Natural killer cell treated with Interleukin-12 subunit alpha and Interleukin-12 subunit beta and Interleukin-15 and Interleukin-18, amount 100 ng/mL, for 72 hours (primary cell): ENCODE results near the gene KNSTRN. TPM values are rescaled to one million over a fixed set of nuclear protein-coding genes. Genes with fewer than 3 reads are reported as not detected.
A peak's percentile ranks its signal among the peaks of the same experiment; 100 is the strongest.

ENCODE experiments used
- ATAC-seq, 2 donors: fragments of 150-1000 bp; cut with Tn5 transposase in 1 of 2; sonication (Bioruptor Pico), chemical (Tn5 transposase) in 1 of 2; 2 replicates each; pipeline ENCODE4 v1.10.0; 2021
- DNase-seq: peaks from one replicate; pipeline ENCODE4 v3.0.0; 2022; ENCODE audit warnings: low spot score
- H3K27ac Mint-ChIP-seq, 2 donors: 1 replicate in 1 of 2; 2 replicates in 1 of 2; pipeline ENCODE4 v1.8.0; 2022; ENCODE audit warnings: mixed read lengths in 2 of 2, mild to moderate bottlenecking in 1 of 2, moderate library complexity in 1 of 2
- H3K27me3 Mint-ChIP-seq, 2 donors: 1 replicate in 1 of 2; 2 replicates in 1 of 2; pipeline ENCODE4 v1.8.0; 2022; ENCODE audit warnings: mixed read lengths in 2 of 2
- H3K36me3 Mint-ChIP-seq: one replicate; pipeline ENCODE4 v1.8.0; 2022; ENCODE audit warnings: mixed read lengths
- H3K4me1 Mint-ChIP-seq, 2 donors: 1 replicate in 1 of 2; 2 replicates in 1 of 2; pipeline ENCODE4 v1.8.0; 2022; ENCODE audit warnings: low read depth in 2 of 2, mixed read lengths in 2 of 2, mild to moderate bottlenecking in 1 of 2
- H3K4me3 Mint-ChIP-seq: one replicate; pipeline ENCODE4 v1.8.0; 2022; ENCODE audit warnings: mixed read lengths
- H3K9me3 Mint-ChIP-seq: 2 replicates; pipeline ENCODE4 v1.8.0; 2022; ENCODE audit warnings: mixed read lengths
- total RNA-seq, 2 donors: library from RNA; stranded (reverse); gene quantifications; one replicate each; pipeline ENCODE4 v1.2.3, GENCODE V29; 2022

The KNSTRN gene, protein sequence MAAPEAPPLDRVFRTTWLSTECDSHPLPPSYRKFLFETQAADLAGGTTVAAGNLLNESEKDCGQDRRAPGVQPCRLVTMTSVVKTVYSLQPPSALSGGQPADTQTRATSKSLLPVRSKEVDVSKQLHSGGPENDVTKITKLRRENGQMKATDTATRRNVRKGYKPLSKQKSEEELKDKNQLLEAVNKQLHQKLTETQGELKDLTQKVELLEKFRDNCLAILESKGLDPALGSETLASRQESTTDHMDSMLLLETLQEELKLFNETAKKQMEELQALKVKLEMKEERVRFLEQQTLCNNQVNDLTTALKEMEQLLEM
- total RNA-seq = 10 to 100 TPM; 32.4 to 75.1 TPM

GRCh38 chr15:40382580-40383456 lies at the start of gene KNSTRN:
KNSTRN (plus strand) TSS chr15:40382721; CDS start chr15:40382836, 115 bp downstream.
- ATAC-seq = peak; percentile 99
- Mint-ChIP-seq H3K4me3 (peak within 1 kb of the TSS; percentile 96), H3K4me1 (peaks cover 15 to 21% of the 10 kb centered on the region in 2 donors), H3K9me3 (no peaks in the 10 kb centered on the region), H3K27me3 (no peaks in the 10 kb centered on the region), H3K27ac (peak within 1 kb of the TSS; percentile 72 to 91), H3K36me3 (peaks cover 5% of the 10 kb centered on the region)
- DNase-seq = peak; percentile 93

DNA sequence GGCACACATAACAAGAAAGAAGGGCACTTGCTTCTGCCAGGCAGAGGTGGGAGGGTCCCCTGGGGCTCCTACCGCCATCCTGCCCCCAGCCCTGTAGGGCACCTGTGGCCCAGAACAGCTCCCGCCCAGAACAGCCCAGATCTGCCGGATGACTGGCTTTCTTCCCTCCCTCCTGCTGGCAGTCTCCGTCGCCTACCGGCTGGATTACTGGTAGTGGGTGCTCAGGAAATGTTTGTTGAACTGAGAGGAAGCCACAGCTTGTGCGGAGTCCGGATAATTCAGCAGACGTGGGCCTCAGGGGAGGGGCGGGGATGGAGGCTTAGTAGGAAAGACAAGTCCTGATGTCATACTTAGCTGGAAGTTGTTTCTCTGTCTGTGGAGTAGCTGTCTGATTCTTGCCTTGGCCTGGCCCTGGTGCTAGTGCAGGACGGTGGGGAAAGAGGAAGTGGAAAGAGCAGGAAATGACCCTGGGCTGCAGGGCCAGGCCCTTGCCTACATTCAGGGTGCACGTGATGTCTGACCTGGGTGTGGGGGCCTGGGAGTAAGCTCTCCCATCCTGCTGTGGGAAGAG lies 48.5 kb upstream of the KNSTRN start:
- DNase-seq (peak; percentile 51), ATAC-seq (peak; percentile 43 to 62)
- Mint-ChIP-seq H3K4me3 (peak overlapping the region; percentile 12), H3K9me3 (no peaks in the 10 kb centered on the region), H3K27me3 (peaks cover 0 to 2% of the 10 kb centered on the region in 2 donors), H3K36me3 (no peaks in the 10 kb centered on the region), H3K27ac (peak overlapping the region; percentile 40 to 77), H3K4me1 (peaks cover 14% of the 10 kb centered on the region in 2 donors)

DNA sequence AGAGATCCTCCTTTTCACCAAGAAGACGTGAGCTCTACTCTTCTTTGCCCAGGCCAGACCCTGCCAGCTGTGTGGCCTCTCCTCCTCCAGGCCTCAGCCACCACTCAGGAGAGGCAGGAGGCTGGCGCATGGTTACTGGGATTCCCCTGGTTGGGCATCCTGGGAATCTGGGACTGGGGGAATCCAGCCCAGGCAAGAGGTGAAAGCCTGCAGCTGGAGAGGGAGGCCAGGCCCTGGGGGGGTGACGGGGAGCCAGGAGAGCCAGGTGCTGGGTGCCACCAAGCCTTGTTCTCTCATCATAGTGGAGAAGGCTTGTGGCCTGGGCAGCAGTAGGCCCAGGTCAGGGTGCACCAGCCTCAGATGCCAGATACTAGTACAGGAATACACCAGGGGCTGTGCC lies 48.0 kb upstream of the KNSTRN start:
- Mint-ChIP-seq H3K9me3 (no peaks in the 10 kb centered on the region), H3K27ac (peak overlapping the region; percentile 40 to 77), H3K27me3 (peaks cover 0 to 2% of the 10 kb centered on the region in 2 donors), H3K4me3 (no peak overlapping the region), H3K36me3 (no peaks in the 10 kb centered on the region), H3K4me1 (peaks cover 14% of the 10 kb centered on the region in 2 donors)
- ATAC-seq (peak in 1 of 2 donors; percentile 1), DNase-seq (peak; percentile 12)

- H3K9me3 Mint-ChIP-seq = no peaks in the 10 kb centered on the region
- peaks cover 14% of the 10 kb centered on the region in 2 donors for H3K4me1 Mint-ChIP-seq
- H3K27ac Mint-ChIP-seq = no peak overlapping the region
- no peaks in the 10 kb centered on the region for H3K36me3 Mint-ChIP-seq
- DNase-seq (no peak), ATAC-seq (no peak)
- H3K27me3 Mint-ChIP-seq = peaks cover 0 to 2% of the 10 kb centered on the region in 2 donors
- H3K4me3 Mint-ChIP-seq = no peak overlapping the region
These were observed 47.4 kb upstream of the KNSTRN start for GRCh38 chr15:40334941-40335795.

GRCh38 chr15:40335938-40336743 lies 46.4 kb upstream of the KNSTRN start:
- Mint-ChIP-seq H3K27me3 (peaks cover 0 to 2% of the 10 kb centered on the region in 2 donors), H3K4me3 (no peak overlapping the region), H3K27ac (no peak overlapping the region), H3K4me1 (peaks cover 14% of the 10 kb centered on the region in 2 donors), H3K9me3 (no peaks in the 10 kb centered on the region), H3K36me3 (no peaks in the 10 kb centered on the region)
- no peak for ATAC-seq
- DNase-seq = no peak

DNA sequence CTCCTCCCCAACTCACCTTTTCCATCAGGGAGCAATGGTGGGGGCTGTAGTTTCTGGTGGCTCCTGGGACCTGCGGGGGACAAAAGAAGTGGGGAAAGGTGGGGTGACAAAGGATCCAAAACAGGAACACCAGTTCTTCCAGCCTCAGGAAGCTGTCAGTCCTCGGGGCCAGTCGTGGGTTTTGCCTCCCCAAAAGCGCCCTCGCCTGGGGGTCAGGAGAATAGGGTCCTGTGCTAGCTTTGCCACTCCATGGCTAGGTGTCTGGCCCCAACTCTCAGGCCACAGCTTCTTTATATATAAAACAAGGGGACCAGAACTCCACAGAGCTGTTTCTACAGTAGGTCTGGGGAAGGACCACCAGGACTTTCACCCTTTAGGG lies 45.8 kb upstream of the KNSTRN start:
- H3K27ac Mint-ChIP-seq = no peak overlapping the region
- DNase-seq (no peak), ATAC-seq (no peak)
- no peaks in the 10 kb centered on the region for H3K36me3 Mint-ChIP-seq
- H3K27me3 Mint-ChIP-seq = peaks cover 0 to 2% of the 10 kb centered on the region in 2 donors
- H3K4me1 Mint-ChIP-seq = peaks cover 14% of the 10 kb centered on the region in 2 donors
- H3K4me3 Mint-ChIP-seq = no peak overlapping the region
- H3K9me3 Mint-ChIP-seq = no peaks in the 10 kb centered on the region

GRCh38 chr15:40337597-40337996 lies 44.9 kb upstream of the KNSTRN start:
- Mint-ChIP-seq H3K4me1 (peaks cover 11 to 14% of the 10 kb centered on the region in 2 donors), H3K9me3 (no peaks in the 10 kb centered on the region), H3K27me3 (peaks cover 0 to 2% of the 10 kb centered on the region in 2 donors), H3K27ac (no peak overlapping the region), H3K4me3 (no peak overlapping the region), H3K36me3 (no peaks in the 10 kb centered on the region)
- ATAC-seq (no peak), DNase-seq (no peak)

GRCh38 chr15:40338041-40338657 lies 44.4 kb upstream of the KNSTRN start:
- peaks cover 11 to 14% of the 10 kb centered on the region in 2 donors for H3K4me1 Mint-ChIP-seq
- H3K36me3 Mint-ChIP-seq = no peaks in the 10 kb centered on the region
- H3K27ac Mint-ChIP-seq = no peak overlapping the region
- ATAC-seq (peak; percentile 83 to 88), DNase-seq (peak; percentile 82)
- H3K4me3 Mint-ChIP-seq = no peak overlapping the region
- H3K9me3 Mint-ChIP-seq = no peaks in the 10 kb centered on the region
- peaks cover 0 to 2% of the 10 kb centered on the region in 2 donors for H3K27me3 Mint-ChIP-seq

DNA sequence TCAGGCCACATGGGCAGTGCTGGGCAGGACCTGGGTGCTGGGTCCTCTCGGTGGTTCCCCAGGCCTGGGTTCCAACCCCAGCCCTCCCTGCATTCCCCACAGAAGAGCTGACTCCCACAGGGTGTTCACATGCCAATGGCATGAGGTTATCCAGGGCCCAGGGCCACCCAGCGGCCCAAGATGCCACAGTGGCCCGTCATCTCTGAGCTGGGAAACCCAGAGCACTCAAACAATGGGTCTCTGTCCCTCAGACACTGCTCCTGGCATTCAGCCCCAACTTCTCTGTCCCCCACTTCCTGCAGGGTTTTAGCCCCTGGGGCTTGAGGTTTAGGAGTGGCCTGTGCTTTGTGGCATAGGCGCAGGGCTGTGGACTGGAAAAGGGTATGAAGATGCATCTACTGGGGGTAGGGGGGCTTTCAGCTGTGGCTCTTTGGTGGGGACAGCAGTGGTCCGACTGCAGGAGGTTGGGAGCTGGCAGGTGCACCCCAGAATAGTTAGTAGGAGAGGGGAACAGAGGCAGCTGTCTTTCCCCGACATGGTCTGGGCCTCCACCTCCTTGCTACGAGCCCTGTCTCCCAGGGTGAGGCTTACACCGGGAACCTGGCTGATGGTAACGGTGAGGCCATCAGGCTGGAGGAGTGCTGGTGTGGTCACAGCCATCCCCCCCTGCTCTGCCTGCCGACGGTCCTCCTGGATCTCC lies 43.5 kb upstream of the KNSTRN start:
- no peak overlapping the region for H3K27ac Mint-ChIP-seq
- peaks cover 5 to 12% of the 10 kb centered on the region in 2 donors for H3K4me1 Mint-ChIP-seq
- peaks cover 0 to 2% of the 10 kb centered on the region in 2 donors for H3K27me3 Mint-ChIP-seq
- ATAC-seq (no peak), DNase-seq (no peak)
- H3K4me3 Mint-ChIP-seq = no peak overlapping the region
- H3K36me3 Mint-ChIP-seq = no peaks in the 10 kb centered on the region
- H3K9me3 Mint-ChIP-seq = no peaks in the 10 kb centered on the region

DNA sequence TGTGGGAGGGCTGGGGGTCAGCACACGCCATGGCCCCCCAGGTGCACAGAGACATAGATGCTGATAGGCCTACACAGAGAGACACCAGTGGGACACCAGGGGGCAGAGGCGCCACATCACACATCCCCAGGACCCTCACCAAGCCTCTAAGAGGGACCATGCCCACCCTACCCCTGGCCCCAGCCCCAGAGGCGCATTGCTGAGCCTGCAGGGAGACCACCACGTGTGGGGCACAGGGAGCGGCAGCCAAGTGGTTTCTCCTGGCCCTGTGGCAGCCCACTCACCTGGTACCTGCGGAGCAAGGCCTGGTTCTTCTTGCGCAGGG lies 42.9 kb upstream of the KNSTRN start:
- Mint-ChIP-seq H3K27me3 (peaks cover 0 to 2% of the 10 kb centered on the region in 2 donors), H3K9me3 (no peaks in the 10 kb centered on the region), H3K36me3 (no peaks in the 10 kb centered on the region), H3K4me3 (no peak overlapping the region), H3K4me1 (peaks cover 3 to 9% of the 10 kb centered on the region in 2 donors), H3K27ac (no peak overlapping the region)
- DNase-seq (no peak), ATAC-seq (no peak)

- no peaks in the 10 kb centered on the region for H3K36me3 Mint-ChIP-seq
- H3K4me3 Mint-ChIP-seq = no peak overlapping the region
- peaks cover 3 to 9% of the 10 kb centered on the region in 2 donors for H3K4me1 Mint-ChIP-seq
- DNase-seq (no peak), ATAC-seq (no peak)
- peaks cover 0 to 2% of the 10 kb centered on the region in 2 donors for H3K27me3 Mint-ChIP-seq
- H3K27ac Mint-ChIP-seq = no peak overlapping the region
- H3K9me3 Mint-ChIP-seq = no peaks in the 10 kb centered on the region
These were observed 42.3 kb upstream of the KNSTRN start for GRCh38 chr15:40340038-40340739.
